H1 (cell line): Measurements from ENCODE around the gene HS2ST1. TPM values are rescaled to one million over a fixed set of nuclear protein-coding genes. Genes with fewer than 3 reads are reported as not detected.

Experiments
- CBX5 ChIP-seq: fragments of 300-800, 300-1000 bp; sonication (generic); IDR thresholded peaks from 2 replicates; pipeline ENCODE4 v1.7.1; 2016; ENCODE audit warnings: antibody characterized with exemption, low read length, low read depth
- SRF ChIP-seq: IDR thresholded peaks from 2 replicates; pipeline ENCODE4 v1.6.1; 2011; ENCODE audit warnings: mild to moderate bottlenecking, low read depth, low read length, moderate library complexity
- polyA plus RNA-seq, 7 experiments: library from polyadenylated mRNA; depleted of rRNA in 3 of 7; stranded (reverse) in 5 of 7; unstranded in 2 of 7; fragments of >200 nt in 5 of 7; fragments of 200-250 nt in 2 of 7; gene quantifications; 1 replicate in 5 of 7; 2 replicates in 1 of 7; 4 replicates in 1 of 7; pipeline versions ENCODE4 v1.2.1 to v1.2.3, GENCODE V29; 2011 to 2013; ENCODE audit warnings: missing spikeins in 2 of 7, mixed read lengths in 2 of 7
- total RNA-seq: library from RNA; stranded (reverse); fragmentation: NEBNext Ultra II Directional; extraction: Animal tissue kit (Norgen Biotek cat#: 25700); gene quantifications from 2 replicates; pipeline ENCODE4 v1.2.1, GENCODE V29; 2021

HS2ST1 gene
- total and polyA plus RNA-seq, 2 of the 8 experiments (the other 6 are each of a cell fraction or from before 2014, with no cell fraction given), result 5.2 to 28.3 TPM

DNA sequence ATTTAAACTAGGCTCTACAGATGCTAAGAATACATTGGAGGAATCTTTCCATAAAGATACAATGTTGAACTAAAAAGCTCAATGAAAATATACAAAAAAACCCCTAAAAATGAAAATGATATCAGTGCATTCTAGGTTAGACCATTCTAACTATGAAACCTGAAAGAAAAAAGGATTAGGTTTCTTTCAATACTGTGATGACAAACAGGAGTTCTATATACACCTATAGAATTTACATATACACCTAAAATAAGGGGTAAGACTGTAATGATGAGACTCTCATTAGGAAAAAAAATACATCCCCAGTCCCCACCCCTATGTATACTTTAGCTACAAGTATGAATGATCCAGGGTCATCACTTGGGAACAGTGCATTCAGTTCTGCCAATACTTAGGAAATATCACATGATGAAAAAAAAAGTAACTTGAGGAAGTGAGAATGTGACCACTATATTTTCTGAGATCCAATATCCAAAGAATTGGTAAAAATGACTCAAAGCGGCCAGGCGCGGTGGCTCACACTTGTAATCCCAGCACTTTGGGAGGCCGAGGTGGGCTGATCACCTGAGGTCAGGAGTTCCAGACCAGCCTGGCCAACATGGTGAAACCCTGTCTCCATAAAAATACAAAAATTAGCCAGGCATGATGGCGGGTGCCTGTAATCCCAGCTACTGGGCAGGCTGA lies 26.8 kb upstream of the HS2ST1 start (continued):
- TF ChIP-seq CBX5 (no peak), SRF (no peak)
